Stimulated activated memory B cell treated with anti-CD40 and anti-IgM and Interleukin-4, amounts not matched to agents 10 μg/mL and 1 μg/mL and 100 μg/mL, for 72 hours (primary cell): ENCODE measurements around the gene CTNNBL1.
"Not testable (repeated sequence)": the region's sequence is repeated elsewhere in the genome, so short reads cannot be mapped to it uniquely, and the experiment has no call there.

Experiments used
- ATAC-seq: fragments of 150-1000 bp; cut with Tn5 transposase; 2 replicates; pipeline ENCODE4 v1.10.0; 2021
- H3K27ac Mint-ChIP-seq: one replicate; pipeline ENCODE4 v1.8.0; 2022; ENCODE audit warnings: mild to moderate bottlenecking, mixed read lengths
- H3K27me3 Mint-ChIP-seq: one replicate; pipeline ENCODE4 v1.8.0; 2022; ENCODE audit warnings: mixed read lengths
- H3K36me3 Mint-ChIP-seq: one replicate; pipeline ENCODE4 v1.8.0; 2022; ENCODE audit warnings: mixed read lengths
- H3K4me1 Mint-ChIP-seq: one replicate; pipeline ENCODE4 v1.8.0; 2022; ENCODE audit warnings: mixed read lengths
- H3K4me3 Mint-ChIP-seq: one replicate; pipeline ENCODE4 v1.8.0; 2022; ENCODE audit warnings: mild to moderate bottlenecking, moderate library complexity, mixed read lengths
- H3K9me3 Mint-ChIP-seq: one replicate; pipeline ENCODE4 v1.8.0; 2022; ENCODE audit warnings: mixed read lengths

Gene CTNNBL1

DNA sequence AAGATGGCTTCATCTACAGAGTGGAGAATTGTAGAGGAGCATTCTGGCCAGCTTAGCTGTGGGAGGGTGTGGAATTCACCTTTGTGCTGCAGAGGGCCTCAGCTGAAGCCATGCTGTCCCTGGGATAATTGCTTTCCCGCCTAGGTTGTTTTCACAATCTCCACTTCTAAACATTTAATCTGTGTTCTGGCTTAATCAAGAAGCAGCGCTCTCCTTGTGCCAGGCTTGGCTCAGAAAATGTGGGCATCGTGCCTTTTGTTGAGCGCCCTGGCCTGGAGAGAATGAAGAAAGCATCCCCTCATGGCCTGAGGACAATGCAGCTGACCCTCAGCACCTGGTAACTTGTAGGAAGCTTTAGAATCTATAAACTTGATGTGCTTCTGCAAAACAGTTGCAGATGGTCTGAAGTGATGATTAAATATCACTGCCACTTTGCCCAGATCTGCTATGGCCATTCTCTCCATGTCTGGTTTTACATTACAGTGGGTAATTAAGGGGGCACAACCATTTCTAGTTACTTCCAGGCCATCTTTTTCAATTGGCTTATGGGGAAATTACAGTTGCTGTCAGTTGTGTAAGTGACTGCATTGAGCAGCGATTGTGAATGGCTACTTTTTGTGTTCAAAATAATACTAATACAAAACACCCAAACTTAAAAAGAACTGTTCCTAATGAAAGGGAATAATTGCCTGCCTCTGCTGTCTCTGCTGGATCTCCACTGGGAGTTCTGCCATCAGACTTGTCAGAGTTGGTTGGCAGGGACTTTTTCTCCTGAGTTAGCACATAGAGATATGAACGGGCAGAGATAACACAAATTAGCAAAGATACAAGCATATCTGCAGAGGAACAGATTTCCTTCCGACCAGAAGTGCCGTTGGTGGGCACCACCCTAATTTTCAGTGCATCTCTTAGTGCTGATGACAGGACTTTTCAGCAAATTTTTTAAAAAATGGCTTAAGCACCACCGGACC, 18.4 kb downstream of the CTNNBL1 start:
- Mint-ChIP-seq H3K4me3 (no peak overlapping the region), H3K27ac (no peak overlapping the region), H3K27me3 (no peaks in the 10 kb centered on the region), H3K4me1 (peaks cover 41% of the 10 kb centered on the region), H3K36me3 (peaks cover 39% of the 10 kb centered on the region), H3K9me3 (no peaks in the 10 kb centered on the region)
- no peak for ATAC-seq

DNA sequence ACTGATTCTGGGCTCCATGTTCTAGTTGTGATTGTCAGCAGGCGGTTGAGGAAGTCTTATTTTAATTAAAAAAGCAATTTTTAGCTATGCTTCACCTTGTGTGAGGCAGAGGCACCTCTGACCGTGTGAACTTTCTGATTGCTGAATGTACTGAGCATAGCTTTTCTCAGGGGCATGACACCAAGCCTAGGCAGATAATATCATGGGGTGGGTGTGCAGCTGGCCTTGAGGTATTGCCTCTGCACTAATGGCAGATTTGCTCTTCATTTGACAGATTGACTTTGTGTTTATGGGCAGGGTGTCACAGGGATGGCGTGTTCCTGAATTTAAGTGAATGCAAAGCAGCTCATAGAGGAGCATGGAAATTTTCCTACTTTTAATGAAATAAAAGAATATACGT, 19.6 kb downstream of the CTNNBL1 start:
- Mint-ChIP-seq H3K36me3 (peaks cover 32% of the 10 kb centered on the region), H3K27me3 (no peaks in the 10 kb centered on the region), H3K9me3 (no peaks in the 10 kb centered on the region), H3K27ac (no peak overlapping the region), H3K4me3 (no peak overlapping the region), H3K4me1 (peaks cover 34% of the 10 kb centered on the region)
- ATAC-seq, result no peak

DNA sequence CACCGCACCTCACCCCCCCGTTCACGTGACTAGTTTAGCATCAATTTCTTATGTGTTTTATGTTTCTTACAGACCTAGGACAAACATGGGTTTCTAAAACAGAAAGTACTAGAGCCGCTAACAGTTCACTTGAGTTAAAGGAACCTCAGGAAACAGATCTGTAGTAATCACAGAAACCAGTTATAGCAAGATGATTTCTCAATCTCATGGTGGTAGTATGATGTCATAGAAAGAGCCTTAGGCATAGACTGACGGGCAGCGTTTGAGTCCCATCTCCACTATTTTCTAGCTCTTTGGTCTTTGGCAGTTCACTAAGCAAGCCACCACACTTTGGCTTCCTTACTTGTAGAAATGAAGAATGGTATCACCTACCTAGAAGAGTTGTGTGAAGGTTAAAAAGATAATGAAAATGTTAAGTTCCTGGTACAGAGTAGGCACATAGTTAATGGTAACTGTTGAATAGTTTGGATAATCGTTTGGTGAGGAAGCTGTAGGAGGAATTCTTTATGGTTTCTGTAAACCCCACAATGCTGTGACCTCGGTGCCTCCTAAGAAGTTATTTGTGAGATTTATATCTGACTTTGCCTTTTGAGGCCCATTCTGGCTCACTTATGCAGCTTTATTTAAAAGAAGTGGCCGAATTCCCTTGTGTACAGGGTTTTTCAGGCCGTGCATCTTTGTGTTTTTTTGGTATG, 21.3 kb downstream of the CTNNBL1 start:
- no peak overlapping the region for H3K27ac Mint-ChIP-seq
- no peaks in the 10 kb centered on the region for H3K27me3 Mint-ChIP-seq
- H3K36me3 Mint-ChIP-seq, result peaks cover 25% of the 10 kb centered on the region
- no peaks in the 10 kb centered on the region for H3K9me3 Mint-ChIP-seq
- ATAC-seq, result no peak
- H3K4me1 Mint-ChIP-seq, result peaks cover 21% of the 10 kb centered on the region
- no peak overlapping the region for H3K4me3 Mint-ChIP-seq

DNA sequence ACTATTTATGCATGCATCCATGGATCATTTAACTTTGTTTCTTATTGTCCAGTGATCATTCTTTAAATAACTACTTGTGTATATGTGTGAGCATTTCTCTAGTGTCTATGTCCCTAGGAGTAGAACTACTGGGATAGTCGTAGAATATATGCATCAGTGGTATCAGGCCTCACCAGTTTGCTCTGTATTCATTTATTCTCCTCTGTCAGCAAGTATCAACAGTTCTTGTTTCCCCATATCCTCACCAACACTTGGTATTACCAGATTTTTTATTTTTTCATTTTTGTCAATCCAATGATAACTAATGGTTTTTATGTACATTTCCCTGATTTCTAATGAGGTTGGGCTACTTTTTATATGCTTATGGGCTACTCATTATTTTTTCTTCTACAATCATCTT, 27.9 kb downstream of the CTNNBL1 start:
- H3K27ac Mint-ChIP-seq, result no peak overlapping the region
- H3K9me3 Mint-ChIP-seq, result peaks cover 7% of the 10 kb centered on the region
- H3K4me3 Mint-ChIP-seq, result no peak overlapping the region
- no peak for ATAC-seq
- peaks cover 27% of the 10 kb centered on the region for H3K36me3 Mint-ChIP-seq
- no peaks in the 10 kb centered on the region for H3K27me3 Mint-ChIP-seq
- peaks cover 20% of the 10 kb centered on the region for H3K4me1 Mint-ChIP-seq

DNA sequence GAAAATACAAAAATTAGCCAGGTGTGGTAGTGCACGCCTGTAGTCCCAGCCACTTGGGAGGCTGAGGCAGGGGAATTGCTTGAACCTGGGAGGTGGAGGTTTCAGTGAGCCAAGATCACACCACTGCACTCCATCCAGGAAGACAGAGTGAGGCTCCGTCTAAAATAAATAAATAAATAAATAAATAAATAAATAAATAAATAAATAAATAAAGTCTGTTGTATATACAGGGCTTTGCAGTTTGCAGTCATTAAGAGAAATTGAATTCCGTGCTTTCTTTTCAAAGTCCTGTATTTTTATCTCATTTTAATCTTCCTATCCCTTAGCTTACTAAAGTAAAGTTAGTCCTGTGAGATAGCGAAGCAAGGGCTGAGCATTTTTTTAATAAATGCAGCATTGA, 28.5 kb downstream of the CTNNBL1 start:
- not testable (repeated sequence) for H3K9me3 Mint-ChIP-seq, ATAC-seq, H3K27ac Mint-ChIP-seq, H3K4me3 Mint-ChIP-seq, H3K27me3 Mint-ChIP-seq
- H3K36me3 Mint-ChIP-seq, result peaks cover 22% of the 10 kb centered on the region
- peaks cover 25% of the 10 kb centered on the region for H3K4me1 Mint-ChIP-seq

DNA sequence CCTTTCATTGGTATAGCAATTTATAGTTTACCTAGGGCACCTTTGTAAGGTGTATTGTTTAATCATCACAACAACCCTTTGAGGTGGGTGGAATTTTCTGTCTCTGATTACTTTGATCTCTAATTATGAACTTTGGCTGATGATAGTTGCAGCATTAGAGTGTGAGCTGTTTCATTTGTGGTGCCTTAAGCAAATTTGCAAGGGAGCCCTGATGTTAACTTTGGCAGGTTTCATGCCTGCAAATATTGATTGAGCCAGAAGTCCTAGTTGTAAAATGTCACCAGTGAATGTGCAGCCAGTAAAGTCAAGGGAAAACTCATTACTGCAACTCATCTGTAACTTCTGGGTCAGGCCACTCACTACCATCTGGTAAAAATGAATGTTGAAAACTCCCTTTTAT, 29.8 kb downstream of the CTNNBL1 start:
- no peak for ATAC-seq
- no peak overlapping the region for H3K4me3 Mint-ChIP-seq
- no peaks in the 10 kb centered on the region for H3K27me3 Mint-ChIP-seq
- H3K9me3 Mint-ChIP-seq, result peaks cover 7% of the 10 kb centered on the region
- peaks cover 22% of the 10 kb centered on the region for H3K36me3 Mint-ChIP-seq
- H3K4me1 Mint-ChIP-seq, result peaks cover 31% of the 10 kb centered on the region
- H3K27ac Mint-ChIP-seq, result no peak overlapping the region

DNA sequence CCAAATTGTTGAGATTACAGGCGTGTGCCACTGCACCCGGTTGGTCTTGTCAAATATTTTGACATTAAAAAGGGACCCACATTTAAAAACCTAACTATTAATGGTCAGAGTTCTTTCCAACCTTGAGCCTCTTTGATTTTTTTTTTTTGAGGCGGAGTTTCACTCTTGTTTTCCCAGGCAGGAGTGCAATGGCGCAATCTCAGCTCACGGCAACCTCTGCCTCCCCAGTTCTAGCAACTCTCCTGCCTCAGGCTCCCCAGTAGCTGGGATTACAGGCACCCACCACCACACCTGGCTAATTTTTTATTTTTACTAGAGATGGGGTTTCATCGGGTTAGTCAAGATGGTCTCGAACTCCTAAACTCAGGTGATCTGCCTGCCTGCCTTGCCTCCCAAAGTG, 31.3 kb downstream of the CTNNBL1 start:
- Mint-ChIP-seq H3K4me1 (peaks cover 39% of the 10 kb centered on the region), H3K27ac (no peak overlapping the region), H3K27me3 (no peaks in the 10 kb centered on the region), H3K36me3 (peaks cover 22% of the 10 kb centered on the region), H3K4me3 (no peak overlapping the region), H3K9me3 (peaks cover 7% of the 10 kb centered on the region)
- ATAC-seq, result no peak

DNA sequence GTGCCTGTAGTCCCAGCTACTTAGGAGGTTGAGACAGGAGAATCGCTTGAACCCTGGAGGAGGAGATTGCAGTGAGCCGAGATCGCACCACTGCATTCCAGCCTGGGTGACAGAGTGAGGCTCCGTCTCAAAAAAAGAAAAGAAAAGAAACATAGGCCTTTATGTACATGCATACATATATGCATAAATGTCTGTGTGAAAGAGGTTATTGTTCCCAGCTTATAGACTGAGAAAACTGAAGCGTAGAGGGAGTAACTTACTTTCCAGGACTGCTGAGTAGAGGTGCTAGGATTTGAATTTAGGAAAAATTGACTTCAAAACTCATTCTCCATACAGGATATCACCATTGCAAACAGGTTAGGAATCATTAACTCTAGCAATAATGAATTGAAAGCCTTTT, 32.0 kb downstream of the CTNNBL1 start:
- no peak overlapping the region for H3K4me3 Mint-ChIP-seq
- H3K27ac Mint-ChIP-seq, result no peak overlapping the region
- H3K4me1 Mint-ChIP-seq, result peaks cover 42% of the 10 kb centered on the region
- peaks cover 7% of the 10 kb centered on the region for H3K9me3 Mint-ChIP-seq
- peaks cover 21% of the 10 kb centered on the region for H3K36me3 Mint-ChIP-seq
- H3K27me3 Mint-ChIP-seq, result no peaks in the 10 kb centered on the region
- ATAC-seq, result no peak

DNA sequence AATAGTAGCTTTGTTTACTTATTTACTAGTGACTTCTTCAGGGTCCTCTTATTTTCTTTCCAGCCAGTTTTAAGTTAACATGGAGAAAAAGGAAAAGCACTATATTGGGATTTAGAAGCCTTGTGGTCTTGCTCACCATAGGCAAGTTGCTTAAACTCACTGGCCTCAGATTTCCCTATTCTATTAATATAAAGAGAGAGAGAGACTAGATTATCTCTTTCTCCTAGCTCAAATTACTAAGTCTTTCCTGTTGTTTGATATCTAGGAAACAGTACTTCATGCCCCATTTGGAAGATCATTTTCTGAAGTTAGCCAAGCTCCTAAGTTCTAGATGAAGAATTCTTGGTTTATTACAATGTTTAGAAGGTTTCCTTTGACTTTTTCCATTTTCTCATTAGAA, 32.5 kb downstream of the CTNNBL1 start:
- Mint-ChIP-seq H3K27ac (no peak overlapping the region), H3K27me3 (no peaks in the 10 kb centered on the region), H3K4me1 (peaks cover 42% of the 10 kb centered on the region), H3K4me3 (no peak overlapping the region), H3K36me3 (peaks cover 18% of the 10 kb centered on the region), H3K9me3 (peaks cover 6% of the 10 kb centered on the region)
- ATAC-seq, result no peak

DNA sequence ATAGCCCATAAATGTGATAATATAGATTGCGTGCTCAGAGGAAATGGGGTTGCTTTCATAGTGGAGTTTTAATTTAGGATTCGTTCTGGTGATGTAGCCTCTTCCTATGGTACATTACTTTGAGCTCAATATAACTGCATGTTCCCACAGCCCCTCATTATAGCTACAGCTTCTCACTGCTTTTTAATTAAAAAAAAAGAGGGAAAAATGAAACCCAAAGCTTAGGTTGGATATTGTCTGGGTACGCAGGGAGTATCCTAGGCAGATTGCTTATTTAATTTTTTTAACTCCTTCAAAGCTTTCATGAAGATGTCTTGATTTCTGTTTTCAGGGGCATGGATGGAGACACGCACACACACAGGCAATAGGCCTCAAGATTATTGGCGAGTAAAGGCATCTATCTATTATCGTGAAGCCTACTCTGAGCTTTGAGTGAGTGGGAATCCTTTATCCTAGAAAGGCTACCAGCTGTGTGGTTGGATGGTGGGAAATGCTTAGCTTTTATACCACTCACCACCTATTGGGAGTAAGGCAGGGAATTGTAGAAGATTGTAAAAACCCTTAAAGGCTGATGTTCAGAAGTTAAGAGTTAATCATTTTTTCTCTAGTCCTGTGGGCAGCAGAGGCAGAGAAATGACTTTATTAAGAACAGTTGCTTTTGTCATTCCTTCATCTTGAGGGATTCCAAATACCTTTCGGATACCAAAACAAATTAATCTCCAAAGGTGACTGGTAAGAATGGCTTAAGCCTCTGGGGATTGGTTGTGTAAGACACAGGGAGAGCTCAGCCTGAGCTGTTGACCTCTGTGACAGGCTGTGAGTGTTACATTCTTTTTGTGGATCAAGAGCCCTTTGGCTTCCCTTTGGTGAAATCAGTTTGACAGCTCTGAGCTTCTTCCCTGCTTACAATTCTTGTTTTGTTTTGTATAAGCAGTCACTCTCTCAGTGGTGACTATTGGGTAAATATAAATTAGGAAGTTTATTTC, 33.4 kb downstream of the CTNNBL1 start:
- no peak overlapping the region for H3K27ac Mint-ChIP-seq
- H3K36me3 Mint-ChIP-seq, result peaks cover 19% of the 10 kb centered on the region
- H3K4me1 Mint-ChIP-seq, result peaks cover 41% of the 10 kb centered on the region

DNA sequence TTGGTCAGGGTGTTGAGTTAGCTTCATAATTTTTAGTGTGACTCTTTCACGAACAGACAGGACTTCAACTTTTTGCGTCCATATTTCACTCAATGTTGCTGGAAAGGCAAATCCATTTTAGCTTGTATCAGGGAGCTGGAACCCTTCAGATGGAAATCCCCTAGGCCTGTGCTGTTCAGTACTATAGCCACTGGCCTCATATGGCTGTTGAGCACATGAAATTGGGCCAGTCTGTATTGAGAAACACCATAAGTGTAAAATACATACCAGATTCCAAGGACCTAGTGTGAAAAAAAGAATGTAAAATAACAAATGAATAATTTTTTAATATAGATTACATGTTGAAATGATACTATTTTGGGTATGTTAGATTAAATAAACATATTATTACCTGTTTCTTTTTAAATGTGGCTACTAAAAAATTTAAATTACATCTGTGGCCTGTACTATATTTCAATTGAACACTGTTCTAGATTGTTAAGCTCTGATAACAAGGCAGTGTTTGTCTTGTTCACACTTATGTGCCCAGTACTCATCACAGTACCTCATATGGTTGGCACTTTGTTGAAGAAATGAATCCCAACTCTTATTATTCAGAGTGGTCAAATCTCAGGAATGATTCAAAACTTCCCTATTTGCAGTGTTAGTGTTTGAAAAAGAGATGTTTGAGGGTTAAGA, 34.3 kb downstream of the CTNNBL1 start:
- ATAC-seq, result no peak
- Mint-ChIP-seq H3K27ac (no peak overlapping the region), H3K27me3 (no peaks in the 10 kb centered on the region), H3K4me3 (no peak overlapping the region), H3K9me3 (no peaks in the 10 kb centered on the region), H3K4me1 (peaks cover 47% of the 10 kb centered on the region), H3K36me3 (peaks cover 25% of the 10 kb centered on the region)

More for the DNA sequence above, 33.4 kb downstream of the CTNNBL1 start:
- Mint-ChIP-seq H3K27me3 (no peaks in the 10 kb centered on the region), H3K9me3 (no peaks in the 10 kb centered on the region), H3K4me3 (no peak overlapping the region)
- ATAC-seq, result no peak

DNA sequence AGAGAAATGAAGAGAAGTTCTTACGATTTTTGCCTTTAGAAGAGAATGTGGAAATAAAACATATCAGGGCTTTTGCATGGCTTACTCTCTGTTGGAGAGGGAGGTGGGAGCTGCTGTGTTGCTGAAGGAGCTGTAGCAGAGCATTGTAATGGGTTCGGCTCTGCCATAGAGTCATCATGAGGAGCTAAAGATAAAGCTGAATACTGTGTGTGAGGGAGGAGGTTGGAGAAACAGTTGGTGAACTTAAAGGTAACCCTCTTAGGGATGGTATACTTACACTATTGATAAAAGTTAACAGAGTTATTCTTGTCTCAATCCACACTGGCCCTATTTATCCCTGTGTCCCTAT, 34.8 kb downstream of the CTNNBL1 start:
- Mint-ChIP-seq H3K4me1 (peaks cover 48% of the 10 kb centered on the region), H3K36me3 (peaks cover 30% of the 10 kb centered on the region), H3K27me3 (no peaks in the 10 kb centered on the region), H3K9me3 (no peaks in the 10 kb centered on the region), H3K4me3 (no peak overlapping the region), H3K27ac (no peak overlapping the region)
- ATAC-seq, result no peak

DNA sequence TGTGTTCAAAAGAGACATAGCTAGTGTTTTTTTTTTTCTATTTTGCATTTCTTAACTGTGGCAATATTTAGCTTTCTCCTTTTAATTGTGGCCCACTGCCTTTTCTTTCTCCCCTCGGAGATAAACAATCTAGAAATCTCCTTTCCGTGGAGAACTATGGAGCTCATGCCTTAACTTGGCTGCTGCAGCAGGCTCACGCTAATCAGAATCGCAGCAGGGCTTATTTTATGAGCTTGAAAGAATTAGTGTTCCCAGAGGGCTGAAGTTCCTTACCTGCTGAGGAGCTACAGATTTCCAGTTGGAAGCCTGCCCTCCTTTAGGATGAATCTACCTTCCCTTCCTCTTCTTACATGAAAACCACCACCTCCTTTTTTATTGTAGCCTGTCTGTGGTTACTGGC, 35.6 kb downstream of the CTNNBL1 start:
- Mint-ChIP-seq H3K27me3 (no peaks in the 10 kb centered on the region), H3K36me3 (peaks cover 28% of the 10 kb centered on the region), H3K4me1 (peaks cover 42% of the 10 kb centered on the region), H3K4me3 (no peak overlapping the region), H3K9me3 (no peaks in the 10 kb centered on the region), H3K27ac (no peak overlapping the region)
- ATAC-seq, result no peak

DNA sequence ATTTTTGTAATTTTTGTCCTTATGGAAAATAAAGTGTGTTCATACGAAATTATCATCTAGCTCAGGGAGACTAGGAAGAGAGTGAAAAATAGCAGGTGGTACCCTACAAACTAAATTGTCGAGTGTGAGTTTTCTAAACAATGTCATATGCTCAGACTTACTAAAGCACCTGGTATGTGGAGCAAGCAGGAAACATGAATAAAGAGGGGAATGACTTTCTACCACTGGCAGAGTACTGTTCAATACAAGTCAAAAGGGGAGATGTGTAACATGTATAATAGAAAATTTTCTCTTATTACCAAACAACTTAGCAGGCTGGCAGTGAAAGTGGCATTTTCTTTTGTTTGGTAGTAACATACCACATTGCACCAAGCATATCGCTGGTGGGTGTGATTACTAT, 36.1 kb downstream of the CTNNBL1 start:
- no peaks in the 10 kb centered on the region for H3K9me3 Mint-ChIP-seq
- H3K27ac Mint-ChIP-seq, result no peak overlapping the region
- H3K36me3 Mint-ChIP-seq, result peaks cover 33% of the 10 kb centered on the region
- no peak overlapping the region for H3K4me3 Mint-ChIP-seq
- H3K4me1 Mint-ChIP-seq, result peaks cover 41% of the 10 kb centered on the region
- no peaks in the 10 kb centered on the region for H3K27me3 Mint-ChIP-seq
- ATAC-seq, result no peak
